SH-SY5Y (cell line): ENCODE measurements around the gene SGCE.

Experiments
- GATA2 ChIP-seq: IDR thresholded peaks from 2 replicates; pipeline ENCODE4 v1.6.1; 2011; ENCODE audit warnings: mild to moderate bottlenecking, low read depth, low read length
- GATA3 ChIP-seq: IDR thresholded peaks from 2 replicates; pipeline ENCODE4 v1.6.1; 2011; ENCODE audit warnings: low read depth, mild to moderate bottlenecking, low read length, moderate library complexity

The SGCE gene

DNA sequence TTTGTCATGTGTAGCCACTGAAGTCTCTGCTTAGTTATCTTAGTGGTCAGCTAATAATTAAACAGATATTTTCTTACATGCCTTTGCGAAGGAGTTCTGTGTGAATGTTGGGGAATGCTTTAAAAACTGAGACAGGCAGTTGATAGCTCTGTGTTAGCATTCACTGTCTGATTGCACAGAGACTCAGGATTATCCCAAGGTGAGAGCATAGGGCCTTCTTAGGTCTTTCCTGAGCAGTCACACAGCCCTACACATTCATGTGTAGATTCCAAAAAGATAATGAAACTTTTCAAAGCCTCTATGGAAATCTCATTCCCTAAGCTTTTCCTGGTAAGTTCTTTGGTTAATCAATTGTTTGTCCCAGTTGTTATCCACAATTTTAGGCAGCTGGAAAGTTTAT lies 78.6 kb downstream of the SGCE start:
- TF ChIP-seq GATA2 (no peak), GATA3 (no peak)

DNA sequence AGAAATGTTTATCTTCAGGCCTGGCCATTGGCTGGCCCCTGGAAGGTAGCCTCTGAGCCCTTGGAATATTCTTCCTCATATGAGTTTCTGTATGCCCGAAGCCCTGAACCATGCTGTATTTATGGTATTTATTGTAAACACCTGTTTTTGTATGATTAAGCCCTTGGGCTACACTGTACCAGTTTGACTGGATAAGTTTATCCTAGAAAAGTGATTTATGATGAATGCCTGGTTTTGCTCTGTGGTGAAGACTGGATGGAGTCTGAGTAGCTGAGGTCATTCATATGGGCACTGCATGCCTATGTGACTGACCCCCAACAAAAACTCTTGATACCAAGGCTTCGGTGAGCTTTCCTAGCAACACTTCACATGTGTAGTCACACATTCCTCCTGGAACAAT lies 79.6 kb downstream of the SGCE start:
- TF ChIP-seq GATA3 = no peak
- TF ChIP-seq GATA2 = no peak

DNA sequence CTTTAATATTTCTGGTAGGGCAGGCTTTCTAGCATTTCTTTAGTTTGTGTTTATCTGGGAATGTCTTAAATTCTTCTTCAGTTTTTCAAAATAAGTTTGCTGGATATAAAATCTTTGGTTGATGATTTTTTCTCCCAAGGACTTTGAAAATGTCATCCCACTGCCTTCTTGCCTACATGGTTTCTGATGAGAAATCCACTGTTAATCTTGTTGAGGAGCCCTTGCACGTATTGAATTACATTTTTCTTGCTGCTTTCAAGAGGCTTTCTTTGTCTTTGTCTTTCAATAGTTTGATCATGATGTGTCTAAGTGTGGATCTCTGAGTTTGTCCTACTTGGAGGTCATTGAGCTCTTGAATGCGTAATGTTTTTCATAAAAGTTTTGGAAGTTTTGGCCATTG lies 80.3 kb downstream of the SGCE start:
- no peak for TF ChIP-seq GATA2
- no peak for TF ChIP-seq GATA3

DNA sequence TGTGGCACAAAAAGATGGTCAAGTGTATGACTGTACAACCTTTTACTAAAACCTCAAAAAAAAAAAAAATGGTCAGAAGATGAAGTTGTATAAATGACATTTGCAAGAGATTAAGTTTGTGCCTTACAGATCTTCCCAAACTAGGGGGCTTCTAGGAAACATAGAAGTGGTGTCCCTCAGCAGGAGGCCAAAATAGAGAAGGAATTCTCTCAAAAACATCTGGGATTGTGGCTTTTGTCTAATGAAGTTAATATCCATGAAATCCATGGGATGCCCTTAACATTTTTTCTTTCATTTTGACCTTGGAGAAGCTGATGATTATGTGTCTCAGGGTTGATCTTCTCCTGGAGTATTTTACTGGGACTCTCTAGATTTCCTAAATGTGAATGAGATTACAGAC lies 84.1 kb downstream of the SGCE start:
- no peak for TF ChIP-seq GATA3
- TF ChIP-seq GATA2 = no peak

DNA sequence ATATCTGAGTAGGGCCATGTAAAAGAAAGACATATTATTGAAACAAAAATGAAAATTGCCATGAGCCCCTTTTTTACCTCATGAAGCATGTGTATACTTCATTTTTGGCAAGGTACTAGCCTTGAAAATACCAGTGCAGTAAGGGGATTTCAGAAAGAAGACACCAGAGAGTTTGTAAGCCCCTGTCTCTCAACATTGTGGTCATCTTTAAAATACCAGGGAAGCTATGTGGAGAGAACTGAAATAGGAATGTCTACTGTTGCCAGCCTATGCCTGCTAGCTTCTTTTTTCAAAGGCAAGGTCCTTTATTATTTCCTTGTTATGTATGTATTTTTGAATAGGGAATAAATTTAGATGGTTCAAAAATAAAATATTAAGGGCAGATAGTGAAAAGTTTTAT lies 88.5 kb downstream of the SGCE start:
- TF ChIP-seq GATA3 = no peak

DNA sequence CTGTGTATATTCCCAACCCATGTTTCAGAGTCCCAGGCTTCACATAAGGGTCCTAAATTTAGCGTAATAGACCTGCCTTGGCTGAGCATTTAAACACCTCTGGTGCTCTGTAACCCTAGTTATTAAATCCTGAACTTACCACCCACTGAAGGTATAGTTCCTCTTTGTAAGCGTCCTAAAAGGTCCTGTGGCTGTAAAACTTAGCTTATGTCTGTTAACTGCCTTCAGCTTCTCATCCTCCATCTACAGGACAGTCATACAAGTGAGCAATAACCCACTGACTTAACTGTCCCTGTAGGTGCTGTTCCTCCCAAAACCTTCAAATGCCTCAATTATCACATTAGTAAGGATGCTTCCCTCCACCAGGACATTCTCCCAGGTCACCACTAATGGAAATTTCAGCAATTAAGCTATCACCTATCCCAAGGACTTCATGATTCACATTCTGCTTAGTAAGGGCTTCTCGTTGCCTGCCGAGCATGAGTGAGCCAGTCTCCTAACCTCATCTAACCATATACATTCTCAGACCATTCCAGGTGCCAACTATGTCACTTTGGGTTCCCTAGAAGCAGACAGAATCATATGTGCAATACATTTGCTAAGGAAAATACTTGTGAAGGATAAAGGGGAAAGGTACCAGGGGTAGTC lies 90.6 kb downstream of the SGCE start:
- no peak for TF ChIP-seq GATA2
- TF ChIP-seq GATA3 = no peak

DNA sequence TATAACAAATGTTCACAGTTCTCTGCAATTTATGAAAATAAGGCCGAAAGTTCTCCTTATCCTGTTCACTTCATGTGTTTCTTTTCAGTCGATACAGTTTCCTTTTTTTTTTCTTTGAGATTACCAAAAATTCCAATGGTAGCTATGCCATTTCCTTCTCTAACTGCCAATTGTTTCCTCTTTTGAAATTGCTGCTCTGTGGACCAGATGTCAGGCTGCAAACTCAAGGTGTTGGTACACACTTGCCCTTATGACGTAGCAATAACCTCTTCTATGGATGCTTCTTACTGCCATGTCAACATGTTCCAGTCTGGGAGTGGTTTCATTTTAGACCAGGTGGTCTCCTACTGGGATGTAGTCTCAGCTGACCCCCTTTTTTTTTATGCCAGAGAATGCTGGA lies 93.4 kb downstream of the SGCE start:
- TF ChIP-seq GATA3 (no peak), GATA2 (no peak)

DNA sequence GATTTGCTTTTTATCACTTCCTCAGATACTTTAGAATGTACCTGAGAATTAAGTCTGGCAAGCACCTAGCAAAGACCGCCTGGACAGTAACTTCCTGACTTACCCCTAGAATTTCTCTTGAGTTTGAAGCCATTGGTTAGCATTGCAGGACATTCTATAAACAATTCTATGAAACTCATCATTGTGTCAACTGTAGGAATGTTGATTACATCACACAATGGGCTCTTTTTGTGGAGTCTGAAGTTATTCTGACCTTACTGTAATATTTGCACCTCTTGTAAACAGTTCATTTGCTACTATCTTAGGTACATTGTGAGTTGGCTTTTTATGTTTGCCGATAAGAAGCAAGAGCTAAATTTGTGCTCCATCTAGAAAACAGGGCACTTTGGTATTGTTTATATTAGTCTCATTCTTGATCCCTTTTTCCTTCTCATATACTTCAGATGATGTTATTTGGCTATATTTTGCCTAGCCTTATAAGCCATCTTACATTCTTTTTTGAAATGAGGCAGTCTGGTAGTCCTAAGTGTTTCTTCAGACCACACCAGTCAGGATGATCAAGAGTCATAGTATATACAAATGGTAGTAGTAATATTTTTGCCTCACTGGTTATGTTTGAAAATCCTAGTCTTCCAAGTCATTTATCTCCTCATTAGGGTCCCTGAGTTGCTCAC lies 94.0 kb downstream of the SGCE start:
- TF ChIP-seq GATA3 (no peak), GATA2 (no peak)

DNA sequence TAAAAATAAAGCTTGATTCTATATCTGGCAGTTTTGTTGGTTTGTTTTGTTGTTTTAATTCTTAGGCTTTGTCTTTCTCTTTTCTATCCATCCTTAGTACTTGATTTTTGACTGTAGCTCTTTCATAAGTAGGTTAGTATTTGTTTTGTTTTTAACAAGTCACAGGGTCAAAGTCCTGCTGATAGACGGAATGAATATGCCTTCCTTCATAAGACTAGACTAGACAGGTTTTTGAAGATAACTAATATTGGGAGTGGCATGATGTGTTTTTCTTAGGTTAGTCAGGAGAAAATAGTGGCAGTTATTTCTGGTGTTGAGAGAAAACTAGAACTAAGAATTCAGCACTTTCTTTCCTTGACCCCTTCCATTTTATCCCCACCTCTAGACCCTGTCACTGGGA lies 96.0 kb downstream of the SGCE start:
- TF ChIP-seq GATA2 (no peak), GATA3 (no peak)

DNA sequence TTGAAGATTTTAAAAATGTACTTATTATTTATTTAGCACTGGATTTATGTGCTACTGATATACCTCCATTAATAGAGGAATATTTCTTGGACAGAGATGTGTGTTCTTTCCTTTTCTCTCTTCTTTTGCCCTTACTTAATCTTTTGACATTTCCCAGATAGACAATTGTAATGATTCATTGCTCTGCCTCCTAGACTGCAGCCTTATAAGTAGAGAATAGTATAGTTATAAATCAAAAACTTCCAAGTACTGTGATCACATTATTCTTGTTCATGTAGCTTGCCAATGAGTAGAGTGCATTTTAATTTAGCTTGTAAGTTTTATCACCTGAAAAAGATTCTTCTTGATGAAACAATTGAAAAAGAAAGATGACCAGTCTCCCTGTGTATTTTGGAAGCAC lies 98.7 kb downstream of the SGCE start:
- TF ChIP-seq GATA2 = no peak
- TF ChIP-seq GATA3 = no peak

DNA sequence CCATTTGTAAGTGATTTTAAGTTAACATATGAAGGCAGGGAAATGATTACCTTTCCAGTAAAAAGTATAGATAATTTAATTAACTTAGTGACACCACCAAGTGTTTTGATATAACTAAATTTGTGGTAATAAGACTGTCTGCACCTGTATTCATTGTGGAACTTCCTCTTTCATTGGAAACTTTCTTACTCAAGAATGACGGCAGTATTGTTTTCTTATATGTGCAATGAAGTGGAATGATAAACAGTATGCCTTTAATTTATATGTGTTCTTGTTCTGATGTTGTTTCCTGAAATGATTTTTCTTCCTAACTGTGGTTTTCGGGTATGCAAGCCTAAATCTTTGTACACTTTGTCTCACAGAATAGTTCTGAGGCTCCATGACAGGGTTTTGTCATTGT lies 99.9 kb downstream of the SGCE start:
- no peak for TF ChIP-seq GATA2
- TF ChIP-seq GATA3 = no peak

DNA sequence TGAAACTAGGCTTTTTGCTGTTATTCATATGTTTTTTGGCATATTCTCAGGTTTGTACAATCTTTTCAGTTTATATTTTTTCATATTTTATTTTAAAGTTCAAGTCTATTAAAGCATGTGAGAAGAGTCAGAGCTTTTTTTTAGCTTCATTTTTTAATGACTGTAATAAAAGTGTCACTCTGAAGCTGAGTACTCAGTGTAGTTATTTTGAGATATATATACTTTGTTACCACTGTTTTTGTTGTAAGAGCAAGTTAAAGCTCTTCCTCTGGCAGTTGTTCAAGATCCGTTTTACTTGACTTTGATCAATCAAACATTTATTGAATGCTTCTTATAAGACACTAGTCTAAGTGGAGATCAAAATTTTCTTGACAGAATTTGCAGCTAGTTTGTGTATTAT lies 108.8 kb downstream of the SGCE start:
- TF ChIP-seq GATA3 (no peak), GATA2 (no peak)

DNA sequence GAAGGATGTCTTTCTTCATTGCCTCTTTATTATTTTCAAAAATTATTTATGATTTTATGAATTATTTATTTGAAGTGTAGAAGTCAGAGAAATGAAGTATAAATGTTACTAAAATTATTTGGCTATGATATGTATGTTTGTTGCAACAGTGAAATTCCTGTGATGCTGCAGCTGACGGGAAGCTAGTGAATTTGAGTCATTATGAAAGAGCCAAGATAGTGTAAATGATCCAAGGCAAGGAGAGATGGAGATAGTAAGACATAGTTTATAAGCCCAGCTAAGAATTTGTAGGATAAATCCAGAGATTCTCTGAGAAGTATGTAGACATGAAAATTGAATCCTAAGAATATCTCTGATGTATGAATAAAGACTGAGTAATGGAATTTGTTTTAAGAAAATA lies 115.5 kb downstream of the SGCE start:
- no peak for TF ChIP-seq GATA3
- no peak for TF ChIP-seq GATA2
